ENCODE results near the gene GIMAP7.
A peak's percentile ranks its signal among the peaks of the same experiment; 100 is the strongest.

Gene GIMAP7

GRCh38 chr7:150511048-150511447 is 3.6 kb upstream of the GIMAP7 start:
- Histone ChIP-seq H2AFZ (ENCODE audit: low read length) (no peak overlapping the region), H3K9ac (ENCODE audit: low read length) (no peak overlapping the region), H3K79me2 (ENCODE audit: low read length) (no peaks in the 10 kb centered on the region), H3K4me3 (ENCODE audit: low read length) (no peak overlapping the region), H3K4me1 (ENCODE audit: low read length) (peaks cover 10% of the 10 kb centered on the region; the same call in 1 of the 2 replicates), H3K4me2 (ENCODE audit: low read depth, low read length) (no peak overlapping the region), H3K27me3 (replicated peaks; ENCODE audit: insufficient read depth, low read length) (no peaks in the 10 kb centered on the region), H3K27ac (ENCODE audit: low read length) (no peak overlapping the region), H3K9me2 (replicated peaks; ENCODE audit: insufficient read depth, low read length) (no peaks in the 10 kb centered on the region), H4K20me1 (ENCODE audit: insufficient read depth, low read length) (no peaks in the 10 kb centered on the region), H3K36me3 (replicated peaks; ENCODE audit: insufficient read depth, low read length) (no peaks in the 10 kb centered on the region), H3K9me3 (replicated peaks; ENCODE audit: insufficient read depth, low read length) (no peaks in the 10 kb centered on the region), H3F3A (ENCODE audit: insufficient read depth, low read length) (no peaks in the 10 kb centered on the region)
- DNase-seq = no peak
- TF ChIP-seq, protein P1, sequence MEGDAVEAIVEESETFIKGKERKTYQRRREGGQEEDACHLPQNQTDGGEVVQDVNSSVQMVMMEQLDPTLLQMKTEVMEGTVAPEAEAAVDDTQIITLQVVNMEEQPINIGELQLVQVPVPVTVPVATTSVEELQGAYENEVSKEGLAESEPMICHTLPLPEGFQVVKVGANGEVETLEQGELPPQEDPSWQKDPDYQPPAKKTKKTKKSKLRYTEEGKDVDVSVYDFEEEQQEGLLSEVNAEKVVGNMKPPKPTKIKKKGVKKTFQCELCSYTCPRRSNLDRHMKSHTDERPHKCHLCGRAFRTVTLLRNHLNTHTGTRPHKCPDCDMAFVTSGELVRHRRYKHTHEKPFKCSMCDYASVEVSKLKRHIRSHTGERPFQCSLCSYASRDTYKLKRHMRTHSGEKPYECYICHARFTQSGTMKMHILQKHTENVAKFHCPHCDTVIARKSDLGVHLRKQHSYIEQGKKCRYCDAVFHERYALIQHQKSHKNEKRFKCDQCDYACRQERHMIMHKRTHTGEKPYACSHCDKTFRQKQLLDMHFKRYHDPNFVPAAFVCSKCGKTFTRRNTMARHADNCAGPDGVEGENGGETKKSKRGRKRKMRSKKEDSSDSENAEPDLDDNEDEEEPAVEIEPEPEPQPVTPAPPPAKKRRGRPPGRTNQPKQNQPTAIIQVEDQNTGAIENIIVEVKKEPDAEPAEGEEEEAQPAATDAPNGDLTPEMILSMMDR (IDR thresholded peaks at IDR 0.05; ENCODE audit: low read length) = no peak
- TF ChIP-seq EZH2 (optimal IDR thresholded peaks at IDR 0.05; ENCODE audit: low read depth, low read length) = no peak
- TF ChIP-seq EZH2phosphoT487 (IDR thresholded peaks at IDR 0.05; ENCODE audit: low read length) = no peak

- no peak overlapping the region for H3K4me2 ChIP-seq (ENCODE audit: low read depth, low read length)
- peaks cover 10% of the 10 kb centered on the region; the same call in 1 of the 2 replicates for H3K4me1 ChIP-seq (ENCODE audit: low read length)
- H3K27ac ChIP-seq (ENCODE audit: low read length) = no peak overlapping the region
- H3K36me3 ChIP-seq (replicated peaks; ENCODE audit: insufficient read depth, low read length) = no peaks in the 10 kb centered on the region
- H4K20me1 ChIP-seq (ENCODE audit: insufficient read depth, low read length) = no peaks in the 10 kb centered on the region
- H2AFZ ChIP-seq (ENCODE audit: low read length) = 0 out of 2 replicates have a peak overlapping the region, but pooled peaks have one; percentile 54
- no peaks in the 10 kb centered on the region for H3F3A ChIP-seq (ENCODE audit: insufficient read depth, low read length)
- TF ChIP-seq EZH2 (optimal IDR thresholded peaks at IDR 0.05; ENCODE audit: low read depth, low read length) = no peak
- no peak for TF ChIP-seq EZH2phosphoT487 (IDR thresholded peaks at IDR 0.05; ENCODE audit: low read length)
- TF ChIP-seq, protein P1 (IDR thresholded peaks at IDR 0.05; ENCODE audit: low read length) = no peak
- no peaks in the 10 kb centered on the region for H3K9me3 ChIP-seq (replicated peaks; ENCODE audit: insufficient read depth, low read length)
- no peak overlapping the region for H3K9ac ChIP-seq (ENCODE audit: low read length)
- no peak overlapping the region for H3K4me3 ChIP-seq (ENCODE audit: low read length)
- H3K27me3 ChIP-seq (replicated peaks; ENCODE audit: insufficient read depth, low read length) = no peaks in the 10 kb centered on the region
- no peaks in the 10 kb centered on the region for H3K9me2 ChIP-seq (replicated peaks; ENCODE audit: insufficient read depth, low read length)
- H3K79me2 ChIP-seq (ENCODE audit: low read length) = no peaks in the 10 kb centered on the region
- no peak for DNase-seq
These were observed 914 bp upstream of the GIMAP7 start for GRCh38 chr7:150513758-150514157.

DNA sequence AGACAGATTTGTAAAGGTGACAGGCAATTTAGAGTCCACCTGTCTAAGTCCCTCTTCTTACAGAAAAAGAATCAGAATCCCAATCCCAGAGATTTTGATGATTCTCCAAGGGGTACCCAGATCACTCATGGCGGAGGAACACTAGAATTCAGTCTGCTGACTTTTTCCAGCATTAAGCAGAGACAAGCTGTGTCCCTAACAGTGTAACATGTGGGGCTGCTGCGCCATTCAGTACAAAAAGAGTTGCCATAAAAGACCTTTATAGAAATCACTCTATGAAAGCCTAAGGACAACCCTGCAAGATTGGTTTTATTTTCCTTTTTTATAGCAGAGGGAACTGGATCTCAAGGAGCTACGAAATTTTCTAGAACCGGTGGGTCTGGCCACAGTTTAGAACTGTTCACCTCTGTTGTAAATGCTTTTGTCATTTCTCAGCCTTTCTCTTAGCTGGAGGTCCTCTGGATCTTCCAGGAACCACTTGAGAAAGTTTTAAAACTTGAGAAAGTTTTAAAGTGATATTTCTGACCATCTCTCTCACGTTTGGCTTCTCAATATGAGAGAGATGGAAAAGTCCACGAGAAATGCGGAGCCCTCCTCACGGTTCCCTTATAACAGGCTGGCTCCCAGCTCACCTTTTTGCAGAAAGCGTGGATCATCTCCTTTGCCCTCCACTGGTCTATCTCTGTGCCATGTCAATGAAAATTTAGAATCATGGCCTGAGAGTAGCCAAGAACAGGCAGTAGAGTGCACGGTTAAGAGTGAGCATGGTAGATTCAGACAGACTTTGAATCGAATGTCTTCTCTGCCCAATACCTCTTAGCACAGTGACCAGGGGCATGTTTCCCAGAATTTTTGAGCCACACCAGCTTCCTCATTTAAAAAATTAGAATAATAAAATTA is 826 bp downstream of the GIMAP7 start:
- no peaks in the 10 kb centered on the region for H3K9me2 ChIP-seq (replicated peaks; ENCODE audit: insufficient read depth, low read length)

More for the DNA sequence above, 826 bp downstream of the GIMAP7 start:
- peak overlapping the region; percentile 54 for H2AFZ ChIP-seq (ENCODE audit: low read length)
- no peak overlapping the region for H3K27ac ChIP-seq (ENCODE audit: low read length)
- no peak for TF ChIP-seq EZH2 (optimal IDR thresholded peaks at IDR 0.05; ENCODE audit: low read depth, low read length)
- TF ChIP-seq, protein P1 (IDR thresholded peaks at IDR 0.05; ENCODE audit: low read length) = no peak
- TF ChIP-seq EZH2phosphoT487 (IDR thresholded peaks at IDR 0.05; ENCODE audit: low read length) = no peak
- no peaks in the 10 kb centered on the region for H3K36me3 ChIP-seq (replicated peaks; ENCODE audit: insufficient read depth, low read length)
- no peaks in the 10 kb centered on the region for H3K9me3 ChIP-seq (replicated peaks; ENCODE audit: insufficient read depth, low read length)
- H3K9ac ChIP-seq (ENCODE audit: low read length) = no peak overlapping the region; the same call in 1 of the 2 replicates
- DNase-seq = no peak
- H3K4me1 ChIP-seq (ENCODE audit: low read length) = peaks cover 10% of the 10 kb centered on the region; the same call in 1 of the 2 replicates
- no peaks in the 10 kb centered on the region for H3F3A ChIP-seq (ENCODE audit: insufficient read depth, low read length)
- H4K20me1 ChIP-seq (ENCODE audit: insufficient read depth, low read length) = no peaks in the 10 kb centered on the region
- peak overlapping the region; percentile 37 for H3K4me3 ChIP-seq (ENCODE audit: low read length)
- no peaks in the 10 kb centered on the region for H3K27me3 ChIP-seq (replicated peaks; ENCODE audit: insufficient read depth, low read length)
- no peaks in the 10 kb centered on the region for H3K79me2 ChIP-seq (ENCODE audit: low read length)
- H3K4me2 ChIP-seq (ENCODE audit: low read depth, low read length) = peak overlapping the region; percentile 57
